Endometrial microvascular endothelial cells (primary cell): Measurements from ENCODE around the gene CYP2U1. TPM values are rescaled to one million over a fixed set of nuclear protein-coding genes. Genes with fewer than 3 reads are reported as not detected.

ENCODE experiments used
- in situ Hi-C: cut with HindIII; loops from 2 replicates; pipeline ENCODE4 v1.10.0; 2017; ENCODE audit warnings: low sequenced_read_pairs, low pct_unique_long_range_greater_than_20kb; ENCODE audit errors: inconsistent ontology term
- total RNA-seq: library from RNA; depleted of rRNA; stranded (reverse); fragments of >200 nt; gene quantifications from one replicate; pipeline ENCODE4 v1.2.3, GENCODE V29; 2015; ENCODE audit errors: inconsistent ontology term

CYP2U1 gene
- total RNA-seq, 1 donor from 2014 or later = 8.5 TPM

DNA sequence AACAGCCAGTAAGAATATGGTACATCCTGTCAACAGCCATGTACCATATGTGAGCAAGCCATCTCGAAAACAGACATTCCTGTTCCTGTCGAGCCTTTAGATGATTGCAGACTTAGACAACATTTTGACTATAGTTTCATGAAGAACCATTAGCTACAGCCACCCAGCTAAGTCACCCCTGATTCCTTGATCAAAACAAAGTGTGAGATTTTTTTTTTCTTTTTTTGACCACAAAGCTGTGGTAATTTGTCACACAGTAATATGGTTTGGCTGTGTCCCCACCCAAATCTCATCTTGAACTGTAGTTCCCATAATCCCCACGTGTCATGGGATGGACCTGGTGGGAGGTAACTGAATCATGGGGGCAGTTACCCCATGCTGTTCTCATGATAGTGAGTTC, 43.2 kb downstream of the CYP2U1 start:
- in situ Hi-C loops = no loop called here

DNA sequence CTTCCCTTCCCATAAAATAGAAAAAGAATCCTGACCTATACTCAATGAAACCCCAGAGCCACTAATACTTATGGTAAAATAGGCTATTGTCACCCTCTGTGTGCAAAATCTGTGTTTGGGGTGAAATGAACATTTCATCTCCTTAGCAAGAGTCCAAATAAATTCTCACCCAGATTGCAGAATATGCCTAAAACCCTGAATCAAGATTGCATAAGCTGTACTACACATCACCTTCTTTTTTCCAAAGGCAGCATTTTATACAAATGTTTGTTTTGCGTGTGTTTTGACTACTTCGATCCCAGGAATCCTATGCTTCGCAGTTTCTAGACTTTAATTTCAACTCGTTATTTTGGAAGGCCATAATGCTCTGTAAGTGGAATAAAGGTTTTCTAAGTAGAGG, 46.1 kb downstream of the CYP2U1 start:
- in situ Hi-C loops = no loop called here

DNA sequence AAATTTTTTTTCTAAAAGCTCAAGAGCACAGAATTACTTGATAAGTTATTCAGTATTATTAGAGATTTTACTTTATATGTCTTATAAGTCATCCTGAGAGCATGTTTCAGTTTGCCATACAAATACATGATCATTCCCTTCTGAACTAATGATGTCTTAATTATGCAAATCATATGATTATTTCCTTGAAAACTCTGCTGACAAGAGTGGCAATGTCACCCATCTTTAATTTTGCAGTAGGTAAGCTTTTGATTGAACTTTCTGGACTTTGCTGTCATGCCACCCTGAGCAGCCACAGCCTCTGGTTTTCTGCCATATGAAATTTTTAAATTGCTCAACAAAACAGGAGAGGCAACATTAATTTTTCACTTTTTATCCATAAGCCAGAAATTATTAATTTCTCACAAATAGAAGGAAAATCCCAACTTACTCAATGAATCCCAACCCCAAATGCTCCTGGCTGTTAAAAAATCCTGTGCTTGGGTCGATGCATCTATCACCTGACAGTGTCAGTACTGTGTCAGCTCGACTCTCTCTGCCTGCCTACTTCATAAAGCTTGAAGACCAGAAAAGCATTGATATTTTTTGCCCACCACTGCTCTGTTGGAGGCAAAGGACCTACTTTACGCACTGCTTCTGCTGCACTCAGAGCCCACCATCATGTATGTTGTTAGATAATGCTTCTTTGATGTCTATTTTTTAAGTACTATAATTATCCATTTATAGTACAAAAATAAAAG, 46.8 kb downstream of the CYP2U1 start:
- in situ Hi-C loops = no loop called here

DNA sequence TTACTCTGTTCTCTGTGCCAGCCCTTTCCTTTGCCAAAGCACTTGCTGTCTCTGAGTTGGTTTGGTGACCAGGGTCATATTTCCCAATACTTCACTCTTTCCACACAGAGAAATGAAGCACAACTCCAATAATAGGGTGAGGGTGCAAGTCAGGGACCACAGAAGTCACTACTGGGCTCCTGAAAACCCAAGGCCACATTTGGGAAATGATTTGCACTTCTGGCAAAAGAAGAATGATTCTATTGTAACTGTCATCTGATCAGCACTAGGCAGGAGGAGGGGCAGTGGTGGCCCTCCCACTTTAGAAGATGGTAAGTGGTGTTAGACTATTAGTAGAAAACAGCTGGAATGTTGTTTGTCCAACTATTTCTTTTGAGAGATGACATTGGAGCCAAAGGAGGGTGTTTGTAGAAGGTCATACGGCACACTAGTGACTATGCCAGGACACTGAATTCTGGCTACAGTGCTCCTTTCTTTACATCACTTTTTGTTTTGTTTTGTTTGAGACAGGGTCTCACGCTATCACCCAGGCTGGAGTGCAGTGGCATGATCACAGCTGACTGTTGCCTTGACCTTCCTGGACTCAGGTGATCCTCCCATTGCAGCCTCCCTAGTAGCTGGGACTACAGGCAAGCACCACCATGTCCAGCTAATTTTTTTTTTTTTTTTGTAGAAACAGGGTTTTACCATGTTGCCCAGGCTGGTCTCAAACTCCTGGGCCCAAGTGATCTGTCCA, 47.5 kb downstream of the CYP2U1 start:
- in situ Hi-C loops = no loop called here

DNA sequence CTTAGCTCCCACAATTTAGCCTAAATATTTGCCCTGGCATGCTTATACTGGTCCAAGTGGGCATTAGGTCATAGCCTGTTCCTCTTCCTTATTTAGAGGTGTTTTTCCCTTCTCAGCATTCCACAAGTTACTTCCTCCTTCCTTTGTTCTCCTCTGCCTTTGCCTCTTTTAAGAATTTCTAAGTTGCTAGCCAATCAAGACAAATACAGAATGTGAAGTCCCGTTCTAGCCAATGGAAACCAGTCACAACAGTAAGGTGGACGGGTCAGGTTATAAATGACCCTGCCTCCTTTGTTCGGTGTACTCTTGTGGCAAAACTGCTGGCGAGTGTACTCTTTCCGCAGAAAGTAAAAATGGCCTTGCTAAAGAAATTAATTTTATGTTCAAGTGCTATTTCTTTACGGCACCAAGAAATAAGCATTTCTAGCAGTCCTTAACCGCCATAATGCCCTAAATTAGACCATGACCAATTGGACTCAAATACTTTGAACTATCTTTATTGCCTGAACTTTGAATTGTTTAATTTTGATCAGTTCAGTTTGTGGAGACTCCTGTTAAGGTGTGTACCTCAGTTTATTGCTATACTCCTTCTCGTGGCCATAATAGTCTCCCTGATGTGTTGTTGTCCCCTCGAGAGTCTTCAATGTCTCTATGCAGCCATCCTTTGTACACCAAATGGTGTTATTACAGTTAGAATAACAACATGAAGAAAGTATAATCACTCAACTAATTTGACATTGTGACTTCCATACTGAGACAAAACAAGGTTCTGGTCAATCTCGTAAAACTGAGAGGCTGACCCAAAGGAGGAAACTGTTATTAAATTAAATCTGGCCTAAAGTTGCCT, 56.8 kb downstream of the CYP2U1 start:
- in situ Hi-C loops = no loop called here

DNA sequence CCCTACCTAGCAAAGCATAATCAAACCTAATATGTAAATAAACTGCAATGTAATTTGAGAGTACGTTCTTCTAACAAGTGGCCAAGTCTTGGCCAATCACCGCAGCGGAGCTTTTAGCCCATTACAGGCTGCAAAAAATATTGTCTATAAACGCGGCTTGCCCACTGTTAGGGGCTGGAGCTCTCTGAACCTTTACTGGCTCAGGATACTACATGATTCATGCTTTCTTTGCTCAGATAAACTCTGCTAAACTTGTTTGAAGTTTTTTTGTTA, 57.4 kb downstream of the CYP2U1 start:
- in situ Hi-C loops = no loop called here

DNA sequence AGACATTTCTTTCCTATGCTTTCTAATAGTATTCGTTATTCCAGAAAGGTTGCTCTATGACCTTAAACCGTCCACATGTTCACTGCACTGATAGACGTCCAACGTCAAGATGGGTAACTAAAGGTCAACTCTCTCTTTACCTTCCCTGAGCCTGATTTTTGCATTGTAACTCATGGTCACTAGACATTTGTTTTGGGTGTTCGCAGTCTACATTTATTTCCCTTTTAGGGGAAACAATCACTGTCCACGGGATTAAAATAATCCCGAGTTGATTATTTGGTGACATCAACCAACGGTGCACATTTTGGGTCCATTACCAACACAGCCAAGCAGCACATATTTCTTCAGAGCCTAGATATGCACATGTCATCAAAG, 57.8 kb downstream of the CYP2U1 start:
- in situ Hi-C loops = no loop called here

DNA sequence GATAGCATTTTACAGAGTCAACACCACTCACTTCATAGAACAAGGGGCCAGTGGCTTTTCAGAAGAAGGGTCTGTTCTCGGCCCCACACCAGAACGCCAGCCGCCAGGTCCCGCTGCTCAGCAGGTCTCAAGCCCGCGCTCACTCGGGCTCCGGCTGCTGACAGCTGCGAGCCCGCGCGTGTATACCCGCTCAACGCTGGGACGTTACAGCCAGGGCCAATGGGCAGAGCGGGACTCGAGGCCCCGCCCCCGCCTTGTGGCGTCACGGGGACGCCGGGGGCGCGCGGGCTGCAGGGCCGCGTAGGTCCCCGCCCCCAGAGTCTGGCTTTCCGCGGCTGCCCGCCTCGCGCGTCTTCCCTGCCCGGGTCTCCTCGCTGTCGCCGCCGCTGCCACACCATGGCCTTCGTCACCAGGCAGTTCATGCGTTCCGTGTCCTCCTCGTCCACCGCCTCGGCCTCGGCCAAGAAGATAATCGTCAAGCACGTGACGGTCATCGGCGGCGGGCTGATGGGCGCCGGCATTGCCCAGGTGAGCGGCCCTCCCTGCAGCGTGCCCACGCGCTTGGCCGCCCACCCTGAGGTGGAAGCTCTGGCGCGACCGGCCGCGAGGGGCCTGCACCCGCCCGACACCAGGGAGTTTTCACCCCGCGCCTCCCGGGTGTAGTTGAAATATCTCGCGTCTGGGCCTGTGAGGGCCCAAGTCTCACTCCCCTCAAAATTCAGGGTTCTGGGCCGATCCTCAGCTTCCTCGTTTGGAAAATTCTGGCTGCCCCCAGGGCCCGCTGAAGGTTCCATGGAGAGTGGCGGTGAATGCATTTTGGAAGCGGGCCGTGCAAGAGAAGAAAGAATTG, 58.4 kb downstream of the CYP2U1 start, which contains the start of gene HADH:
Gene HADH (plus strand): TSS at position 353 of the 850 bp plus-strand sequence. CDS start 44 bp downstream, at position 397.
- in situ Hi-C loops = no loop called here

DNA sequence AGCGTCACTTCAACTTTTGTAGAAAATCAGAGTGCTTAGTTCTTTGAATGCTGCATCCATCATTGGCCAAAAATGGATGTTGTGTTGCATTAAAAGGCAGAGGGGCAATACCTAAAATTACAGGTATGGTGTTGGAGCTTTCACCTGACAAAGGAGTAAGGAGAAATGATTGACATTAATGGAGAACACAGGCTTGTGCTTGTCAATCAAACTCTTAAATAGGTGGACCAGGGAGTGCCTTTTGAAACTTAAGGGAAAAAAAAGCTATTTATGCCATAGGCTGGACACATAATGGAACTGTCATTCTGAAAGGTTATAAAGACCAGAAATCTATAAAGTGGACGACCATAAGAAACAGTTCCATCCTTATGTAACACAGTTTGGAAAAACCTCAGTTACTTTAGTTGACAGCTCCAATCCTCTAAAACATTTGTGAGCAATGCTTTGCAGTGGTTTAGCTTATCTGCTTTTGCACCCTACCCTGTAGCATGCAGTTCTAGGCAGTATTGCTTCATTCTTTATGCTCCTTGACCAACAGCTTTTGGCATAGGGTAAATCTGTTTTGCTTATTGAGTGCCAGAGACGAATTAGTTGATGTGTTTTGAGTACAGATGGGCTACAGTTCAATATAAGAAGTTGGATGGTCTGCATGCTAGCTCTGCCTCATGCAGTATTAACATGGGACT, 60.7 kb downstream of the CYP2U1 start:
- in situ Hi-C loops = no loop called here

DNA sequence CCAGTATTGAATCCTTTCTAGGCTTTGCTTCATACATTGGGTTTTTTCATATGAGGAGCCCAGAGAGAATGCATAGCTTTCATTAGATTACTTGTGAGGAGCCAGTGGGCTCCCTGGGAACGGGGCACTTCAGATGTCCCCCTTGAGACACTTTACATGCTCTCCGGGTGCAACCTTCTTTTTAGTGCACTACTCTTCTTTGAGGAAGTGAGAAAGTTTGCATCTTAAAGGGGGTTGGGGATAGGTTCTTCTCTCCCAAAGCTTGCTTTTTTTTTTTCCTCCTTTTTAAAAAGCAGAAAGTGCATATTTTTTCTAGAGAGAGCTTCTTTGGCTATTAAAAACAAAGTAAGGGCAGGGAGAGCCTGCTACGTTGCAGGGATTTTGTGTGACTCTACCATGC, 62.6 kb downstream of the CYP2U1 start:
- in situ Hi-C loops = no loop called here

DNA sequence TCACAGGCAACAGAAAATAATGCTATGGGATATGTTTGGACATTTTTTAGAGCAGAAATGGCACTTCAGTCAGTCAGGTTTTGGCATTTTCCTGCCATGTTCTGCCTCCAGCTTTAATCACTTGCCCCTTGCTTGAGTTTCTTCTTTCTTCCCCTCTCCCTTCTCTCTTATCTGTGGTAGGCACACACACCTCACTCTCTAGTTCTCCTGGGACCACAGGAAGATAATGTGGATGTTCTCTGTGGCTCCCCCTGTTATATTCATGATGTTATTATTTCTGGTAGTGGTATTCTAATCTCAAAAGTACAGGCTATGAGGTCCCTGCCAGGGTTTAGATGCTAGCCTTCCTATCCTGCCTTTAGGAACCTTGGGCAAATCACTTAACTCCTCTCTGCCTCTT, 63.5 kb downstream of the CYP2U1 start:
- in situ Hi-C loops = no loop called here

DNA sequence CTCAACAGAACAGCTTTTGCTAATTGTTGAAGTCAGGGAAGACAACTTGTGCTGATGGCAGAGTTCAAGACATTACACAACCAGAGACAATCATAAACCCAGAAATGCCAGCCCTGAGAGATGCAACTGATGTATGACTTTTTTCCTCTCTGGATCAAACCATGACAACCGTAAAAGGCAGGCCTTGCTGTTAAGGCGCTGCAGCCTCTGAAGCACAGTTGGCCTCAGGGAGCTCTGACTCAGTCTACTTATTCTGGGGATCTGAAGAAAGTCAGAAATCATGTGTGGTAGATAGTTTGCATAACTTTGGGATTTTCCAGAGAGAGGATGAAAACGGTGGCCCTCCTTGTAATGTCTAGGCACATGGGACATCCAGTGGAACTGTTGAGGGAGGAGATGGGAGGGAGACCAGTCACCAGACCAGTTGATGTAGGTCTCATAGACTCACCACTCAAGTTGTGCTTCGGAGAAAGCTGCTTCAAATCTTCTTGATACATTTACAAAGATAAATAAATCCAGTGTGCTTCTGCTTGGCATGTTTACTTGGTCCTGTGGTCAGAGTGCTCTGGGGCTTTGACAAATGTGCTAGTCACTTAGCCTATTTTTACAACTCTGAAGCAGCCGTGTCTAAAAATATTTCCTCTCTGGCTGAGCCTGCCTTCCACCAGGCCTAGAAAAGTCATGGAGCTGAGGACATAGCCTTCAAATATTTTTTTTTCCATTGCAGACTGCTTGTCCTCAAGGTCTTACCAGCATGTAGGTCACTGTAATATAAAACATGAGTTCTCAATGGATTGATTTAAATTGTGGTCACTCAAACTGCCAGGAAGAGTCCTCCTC, 65.8 kb downstream of the CYP2U1 start:
- in situ Hi-C loops = no loop called here

DNA sequence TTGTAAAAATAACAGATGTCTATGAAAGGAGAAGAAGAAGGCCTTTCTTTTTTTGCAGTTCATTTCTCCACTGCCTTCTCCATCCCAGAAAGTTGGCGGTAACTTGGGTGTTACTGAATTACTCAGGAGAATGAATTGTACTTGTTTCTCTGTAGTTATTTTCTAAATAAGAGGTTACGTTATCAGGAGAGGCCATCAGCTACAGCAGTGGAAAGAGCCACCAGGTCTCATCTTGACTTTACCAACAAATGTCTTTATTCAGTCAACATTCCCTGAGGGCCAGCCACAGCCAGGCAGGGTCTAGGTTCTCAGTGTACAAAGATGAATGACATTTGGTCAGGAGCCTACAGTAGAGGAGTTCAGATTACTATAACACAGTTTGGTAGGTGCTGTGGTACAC, 66.4 kb downstream of the CYP2U1 start:
- in situ Hi-C loops = no loop called here

DNA sequence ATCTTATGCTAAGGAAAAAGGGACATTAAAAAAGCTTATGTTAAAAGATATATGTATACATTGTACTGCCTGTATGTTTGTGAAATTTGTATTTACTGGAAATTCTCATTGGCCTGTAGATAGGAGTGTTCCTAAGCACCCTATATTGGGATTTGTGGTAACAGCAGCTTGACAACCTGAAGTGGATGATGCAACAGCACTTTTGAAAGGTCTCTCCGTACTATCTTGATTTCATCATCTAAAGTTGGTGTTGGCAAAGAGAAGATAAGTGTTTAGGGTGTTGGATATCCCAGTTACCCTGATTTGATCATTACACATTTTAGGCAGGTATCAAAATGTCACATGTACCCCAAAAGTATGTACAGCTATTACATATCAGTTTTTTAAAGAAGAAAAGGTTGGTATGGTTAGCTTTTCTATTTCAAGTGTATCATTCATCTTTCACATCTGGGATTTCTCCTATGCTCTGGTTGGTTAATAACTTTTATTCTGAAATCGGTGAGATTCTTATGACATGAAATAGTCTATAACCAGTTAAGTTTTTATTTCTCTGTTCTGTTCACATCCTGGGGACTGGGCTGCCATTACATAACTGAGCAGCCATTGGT, 68.7 kb downstream of the CYP2U1 start:
- in situ Hi-C loops = no loop called here

DNA sequence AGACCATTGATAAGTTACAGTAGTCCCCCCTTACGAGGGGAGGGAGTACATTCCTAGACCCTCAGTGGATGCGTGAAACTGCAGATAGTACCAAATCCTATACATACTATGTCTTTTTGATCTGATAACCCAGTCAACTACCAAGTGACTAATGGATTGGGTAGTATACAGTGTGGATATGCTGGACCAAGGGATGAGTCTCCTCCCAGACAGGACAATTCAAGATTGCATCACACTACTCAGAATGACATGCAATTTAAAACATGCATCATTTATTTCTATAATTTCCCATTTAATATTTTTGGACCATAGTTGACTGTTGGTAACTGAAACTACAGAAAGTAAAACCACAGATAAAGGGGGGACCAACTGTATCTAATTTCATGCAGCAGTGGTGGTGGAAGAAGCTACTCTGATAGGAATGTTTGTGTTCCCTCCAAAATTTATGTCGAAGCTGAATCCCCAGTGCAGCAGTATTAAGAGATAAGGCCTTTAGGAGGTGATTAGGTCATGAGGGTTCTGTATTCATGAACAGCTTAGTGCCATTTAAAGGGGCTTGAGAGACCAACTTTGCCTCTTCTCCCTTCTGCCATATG, 70.3 kb downstream of the CYP2U1 start:
- in situ Hi-C loops = no loop called here
